Measurements from ENCODE around the gene HTR4.
"Not testable (repeated sequence)": the region's sequence is repeated elsewhere in the genome, so short reads cannot be mapped to it uniquely, and the experiment has no call there.

HTR4 gene

GRCh38 chr5:148477429-148477828, 176.9 kb downstream of the HTR4 start:
- TF ChIP-seq POLR2A (IDR thresholded peaks at IDR 0.05; ENCODE audit: low read length) (no peak), GATA1 (IDR thresholded peaks at IDR 0.05; ENCODE audit: low read depth, low read length) (no peak)

GRCh38 chr5:148476302-148476701, 178.0 kb downstream of the HTR4 start:
- peak in 1 of 2 experiments; percentile 1 for DNase-seq

More at GRCh38 chr5:148477429-148477828, 176.9 kb downstream of the HTR4 start:
- no peak for DNase-seq

GRCh38 chr5:148474025-148474511, 180.3 kb downstream of the HTR4 start:
- no peak for DNase-seq
- TF ChIP-seq POLR2A (IDR thresholded peaks at IDR 0.05; ENCODE audit: low read length) = no peak
- TF ChIP-seq GATA1 (IDR thresholded peaks at IDR 0.05; ENCODE audit: low read depth, low read length) = no peak

More at GRCh38 chr5:148476302-148476701, 178.0 kb downstream of the HTR4 start:
- TF ChIP-seq GATA1 (IDR thresholded peaks at IDR 0.05; ENCODE audit: low read depth, low read length) (no peak), POLR2A (IDR thresholded peaks at IDR 0.05; ENCODE audit: low read length) (no peak)

- no peak for DNase-seq
- TF ChIP-seq POLR2A (IDR thresholded peaks at IDR 0.05; ENCODE audit: low read length) = no peak
Observed at GRCh38 chr5:148471379-148471778, 182.9 kb downstream of the HTR4 start.

- TF ChIP-seq POLR2A (IDR thresholded peaks at IDR 0.05; ENCODE audit: low read length) = no peak
- no peak for TF ChIP-seq GATA1 (IDR thresholded peaks at IDR 0.05; ENCODE audit: low read depth, low read length)
- no peak for DNase-seq
Observed at GRCh38 chr5:148469501-148469935, 184.8 kb downstream of the HTR4 start.

- DNase-seq = not testable (repeated sequence)
Observed at GRCh38 chr5:148468746-148469145, 185.6 kb downstream of the HTR4 start.

- no peak for DNase-seq
- TF ChIP-seq POLR2A (IDR thresholded peaks at IDR 0.05; ENCODE audit: low read length) (no peak), GATA1 (IDR thresholded peaks at IDR 0.05; ENCODE audit: low read depth, low read length) (no peak)
Observed at GRCh38 chr5:148467958-148468357, 186.4 kb downstream of the HTR4 start.

- no peak for TF ChIP-seq GATA1 (IDR thresholded peaks at IDR 0.05; ENCODE audit: low read depth, low read length)
- TF ChIP-seq POLR2A (IDR thresholded peaks at IDR 0.05; ENCODE audit: low read length) = no peak
Observed at GRCh38 chr5:148466236-148466580, 188.1 kb downstream of the HTR4 start.

GRCh38 chr5:148465381-148466235, 188.7 kb downstream of the HTR4 start:
- DNase-seq = no peak
- no peak for TF ChIP-seq POLR2A (IDR thresholded peaks at IDR 0.05; ENCODE audit: low read length)
- TF ChIP-seq GATA1 (IDR thresholded peaks at IDR 0.05; ENCODE audit: low read depth, low read length) = no peak

More at GRCh38 chr5:148466236-148466580, 188.1 kb downstream of the HTR4 start:
- no peak for DNase-seq

GRCh38 chr5:148459669-148460068, 194.7 kb downstream of the HTR4 start:
- no peak for DNase-seq
- TF ChIP-seq POLR2A (IDR thresholded peaks at IDR 0.05; ENCODE audit: low read length) (no peak), GATA1 (IDR thresholded peaks at IDR 0.05; ENCODE audit: low read depth, low read length) (no peak)

GRCh38 chr5:148458036-148458888, 196.1 kb downstream of the HTR4 start:
- no peak for DNase-seq
- TF ChIP-seq POLR2A (IDR thresholded peaks at IDR 0.05; ENCODE audit: low read length) (no peak), GATA1 (IDR thresholded peaks at IDR 0.05; ENCODE audit: low read depth, low read length) (no peak)

- peak; percentile 36 to 58 for DNase-seq
- TF ChIP-seq GATA1 (IDR thresholded peaks at IDR 0.05; ENCODE audit: low read depth, low read length) (no peak), POLR2A (IDR thresholded peaks at IDR 0.05; ENCODE audit: low read length) (no peak)
Observed at GRCh38 chr5:148457183-148457620, 197.1 kb downstream of the HTR4 start.

- DNase-seq = no peak
- TF ChIP-seq GATA1 (IDR thresholded peaks at IDR 0.05; ENCODE audit: low read depth, low read length) (no peak), POLR2A (IDR thresholded peaks at IDR 0.05; ENCODE audit: low read length) (no peak)
Observed at GRCh38 chr5:148455185-148455584, 199.1 kb downstream of the HTR4 start.

- TF ChIP-seq GATA1 (IDR thresholded peaks at IDR 0.05; ENCODE audit: low read depth, low read length) (no peak), POLR2A (IDR thresholded peaks at IDR 0.05; ENCODE audit: low read length) (no peak)
Observed at GRCh38 chr5:148454576-148454975, 199.8 kb downstream of the HTR4 start.

More at GRCh38 chr5:148454576-148454975, 199.8 kb downstream of the HTR4 start:
- DNase-seq = no peak
